ENCODE measurements around the gene ARSG. TPM values are rescaled to one million over a fixed set of nuclear protein-coding genes. Genes with fewer than 3 reads are reported as not detected.
A peak's percentile ranks its signal among the peaks of the same experiment; 100 is the strongest.

ARSG gene
- total and polyA plus RNA-seq, 2 of the 13 experiments (the other 11 are each of a cell fraction or from before 2014, with no cell fraction given) = 3.7 to 15.2 TPM

- peak; percentile 67; the same call in 1 of the 2 replicates for TF ChIP-seq TFAP4 (IDR thresholded peaks at IDR 0.05; ENCODE audit: borderline replicate concordance, low read depth)
- TF ChIP-seq FOXA1 (IDR thresholded peaks at IDR 0.05) = no peak
- 0 out of 2 replicates have a peak, but pooled peaks have one; percentile 22 for TF ChIP-seq FOXA1 (CRISPR knock-in tag; IDR thresholded peaks at IDR 0.05)
- 0 out of 2 replicates have a peak, but pooled peaks have one; percentile 38 for TF ChIP-seq ZNF691 (CRISPR knock-in tag; IDR thresholded peaks at IDR 0.05; ENCODE audit: borderline replicate concordance, low read depth)
- no peak for TF ChIP-seq ELF1 (CRISPR knock-in tag; IDR thresholded peaks at IDR 0.05)
- TF ChIP-seq SIX1 (CRISPR knock-in tag; IDR thresholded peaks at IDR 0.05; ENCODE audit: borderline replicate concordance) = peak; percentile 84; the same call in 1 of the 2 replicates
Measured at GRCh38 chr17:68301438-68301959, 10.2 kb downstream of the ARSG start (continued).

- Histone ChIP-seq H3K36me3 (replicated peaks in 1 of 2; ENCODE audit: control insufficient read depth in 1 of 2, insufficient read depth in 2 of 2, low read length in 2 of 2) (no peaks in the 10 kb centered on the region), H3K4me1 (ENCODE audit: insufficient read depth, low read length) (peaks cover 61% of the 10 kb centered on the region), H3K4me2 (ENCODE audit: low read depth, low read length) (no peak overlapping the region), H3K27me3 (ENCODE audit: control insufficient read depth in 1 of 2, insufficient read depth in 2 of 2, low read length in 2 of 2) (no peaks in the 10 kb centered on the region), H2AFZ (ENCODE audit: low read length) (no peak overlapping the region), H3K27ac (ENCODE audit: extremely low read length, insufficient read depth, low read length) (no peak overlapping the region), H3K9me3 (ENCODE audit: low read length) (no peaks in the 10 kb centered on the region), H3K9ac (ENCODE audit: insufficient read depth, low read depth, low read length) (no peak overlapping the region; the same call in 1 of the 2 replicates), H3K4me3 (replicated peaks in 1 of 3; ENCODE audit: insufficient read depth in 1 of 3, low read depth in 2 of 3, low read length in 3 of 3) (no peak overlapping the region), H3K79me2 (ENCODE audit: insufficient read depth, low read length) (no peaks in the 10 kb centered on the region), H4K20me1 (ENCODE audit: insufficient read depth, low read length) (no peaks in the 10 kb centered on the region)
- CTCF ChIA-PET (ENCODE audit: low intra/inter-chr PET ratio, low total read pairs) = no interaction called here
- no peak for FAIRE-seq
- intact Hi-C loops (cut with micrococcal nuclease; ENCODE audit: unreplicated experiment) = no loop called here
- no peak for DNase-seq (ENCODE audit: low spot score)
- POLR2A ChIA-PET = interaction anchor here (1.0 to 2.1 kb wide), 3 partner anchors 9 to 54 kb away, joined by 3 to 4 read pairs (median 4); partner anchors contain the start of gene AMZ2
- 73% methylated on average over 10 of the region's 10 CpGs for WGBS (ENCODE audit: low lambda C conversion rate)
- peak; percentile 49 for ATAC-seq
- in situ Hi-C loops (cut with HindIII; ENCODE audit: extremely low pct_ligation_motif_present, low pct_unique_long_range_greater_than_20kb) = no loop called here
- no TSS peak for BruUV-seq (replicated peaks)
- TF ChIP-seq ZNF687 (CRISPR knock-in tag; IDR thresholded peaks at IDR 0.05) (peak; percentile 19; the same call in 1 of the 2 replicates), ZNF556 (CRISPR knock-in tag; IDR thresholded peaks at IDR 0.05; ENCODE audit: borderline replicate concordance) (0 out of 2 replicates have a peak, but pooled peaks have one; percentile 15), KLF6 (CRISPR knock-in tag; IDR thresholded peaks at IDR 0.05) (no peak), SMAD1 (CRISPR knock-in tag; IDR thresholded peaks at IDR 0.05; ENCODE audit: borderline replicate concordance, low read depth) (no peak), ZNF605 (CRISPR knock-in tag; IDR thresholded peaks at IDR 0.05) (peak; percentile 66), ZNF501 (CRISPR knock-in tag; IDR thresholded peaks at IDR 0.05) (0 out of 2 replicates have a peak, but pooled peaks have one; percentile 50), MIER2 (CRISPR knock-in tag; IDR thresholded peaks at IDR 0.05) (no peak), FOSL2 (CRISPR knock-in tag; IDR thresholded peaks at IDR 0.05) (no peak), ZSCAN22 (CRISPR knock-in tag; IDR thresholded peaks at IDR 0.05) (no peak), KMT2B (CRISPR knock-in tag; IDR thresholded peaks at IDR 0.05) (no peak), TFAP4 (IDR thresholded peaks at IDR 0.05; ENCODE audit: borderline replicate concordance, low read depth) (peak; percentile 64; the same call in 1 of the 2 replicates), SRSF1 (optimal IDR thresholded peaks at IDR 0.05; ENCODE audit: low read depth, low read length) (no peak)
Measured at GRCh38 chr17:68302066-68302564, 10.8 kb downstream of the ARSG start.
